ENCODE measurements around the gene GPX5.
"Not testable (repeated sequence)": the region's sequence is repeated elsewhere in the genome, so short reads cannot be mapped to it uniquely, and the experiment has no call there.

Gene GPX5

DNA sequence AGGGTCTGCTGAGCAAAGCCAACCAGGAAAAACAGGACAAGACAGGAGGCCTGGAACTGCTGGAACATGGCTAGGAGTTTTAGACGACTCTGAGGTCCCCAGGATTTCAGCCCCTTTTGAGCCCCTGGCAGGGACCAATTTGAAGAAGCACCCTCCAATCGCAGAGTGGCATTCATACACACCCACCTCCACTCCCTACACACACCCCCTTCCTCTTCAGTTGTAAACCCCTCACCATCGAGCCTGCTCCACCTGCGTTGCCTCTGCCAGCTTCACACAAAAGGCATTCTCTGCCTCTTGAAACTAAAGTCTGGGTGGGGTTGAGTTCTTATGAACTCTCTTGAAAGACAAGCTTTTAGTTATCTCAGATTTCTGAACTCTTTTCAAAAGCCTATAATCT is 10.0 kb upstream of the GPX5 start, which contains the start of gene GPX6:
Gene GPX6, minus strand, starts transcription at position 118 of the 400 bp plus-strand sequence. Its CDS starts 50 bp downstream, at position 68.
- no peak for DNase-seq

GRCh38 chr6:28517964-28518363 is 7.7 kb upstream of the GPX5 start:
- no peak for DNase-seq

DNA sequence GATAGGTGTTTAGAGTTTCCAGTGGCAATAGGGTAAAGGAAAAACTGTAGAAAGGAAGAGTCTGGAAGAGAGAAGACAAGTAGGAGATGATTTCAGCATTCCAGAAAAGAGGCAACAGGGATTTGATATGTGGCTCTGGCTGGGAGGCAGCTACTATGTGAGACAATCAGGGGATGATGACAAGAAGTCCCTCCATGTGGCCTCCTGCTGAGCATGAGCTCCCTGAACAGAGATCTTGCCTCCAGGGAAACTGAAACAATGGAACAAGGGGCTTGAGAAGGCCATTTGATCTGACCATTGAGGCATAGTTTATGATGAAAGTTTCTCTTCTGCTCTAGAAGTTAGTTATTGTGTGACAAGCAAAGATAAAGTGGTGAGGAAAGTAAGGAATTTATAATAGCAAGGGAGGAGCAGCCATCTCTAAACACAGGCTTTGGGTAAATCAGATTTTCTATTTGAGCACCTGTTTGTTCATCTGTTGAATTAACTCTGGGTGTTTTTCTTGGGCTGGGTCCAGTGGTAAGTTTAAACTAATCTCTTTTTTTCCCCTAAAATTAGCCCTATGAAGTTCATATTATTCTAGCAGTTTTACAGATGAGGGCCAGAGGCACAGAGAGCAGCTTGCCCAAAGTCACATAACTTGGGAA is 3.0 kb upstream of the GPX5 start:
- DNase-seq = no peak

DNA sequence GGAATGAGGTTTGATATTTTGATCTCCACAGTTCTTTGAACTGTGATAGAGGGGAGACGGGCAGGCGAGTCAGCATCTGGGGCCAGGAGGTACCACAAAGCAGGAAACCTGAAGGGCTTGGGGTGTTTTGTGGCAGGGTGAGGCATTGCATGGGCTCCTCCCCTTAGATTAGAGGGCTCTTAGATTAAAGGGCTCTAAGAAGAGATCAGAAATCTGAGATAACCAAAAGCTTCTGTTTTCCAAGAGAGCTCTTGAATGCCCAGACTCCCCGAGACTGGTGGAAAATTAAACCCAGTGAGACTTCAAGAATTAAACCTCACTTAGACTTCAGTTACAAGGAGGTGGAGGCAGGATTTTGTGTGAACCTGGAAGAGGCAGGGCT is 2.4 kb upstream of the GPX5 start:
- no peak for DNase-seq

- no peak for DNase-seq
Measured at GRCh38 chr6:28530777-28531176, 5.1 kb downstream of the GPX5 start.

- DNase-seq = no peak
Measured at GRCh38 chr6:28531479-28532128, 5.9 kb downstream of the GPX5 start.

DNA sequence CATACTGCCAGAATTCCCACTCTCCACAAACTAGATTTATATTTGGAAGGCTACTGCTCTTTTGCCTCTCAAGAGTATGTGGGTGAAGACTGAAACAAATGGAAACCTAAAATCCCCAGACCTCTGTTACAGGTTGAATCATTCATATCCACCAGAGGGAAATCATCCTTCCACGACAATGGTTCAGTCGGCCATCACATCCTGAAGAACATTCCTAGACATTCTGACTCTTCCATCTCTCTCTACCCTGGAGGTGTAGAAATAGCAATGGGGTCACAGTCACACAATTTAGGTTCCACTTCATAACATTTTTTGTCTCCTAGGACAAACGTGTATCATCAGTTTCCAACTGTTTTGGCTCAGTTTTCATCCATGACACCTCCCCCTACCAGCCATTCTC is 8.6 kb downstream of the GPX5 start:
- no peak for DNase-seq

DNA sequence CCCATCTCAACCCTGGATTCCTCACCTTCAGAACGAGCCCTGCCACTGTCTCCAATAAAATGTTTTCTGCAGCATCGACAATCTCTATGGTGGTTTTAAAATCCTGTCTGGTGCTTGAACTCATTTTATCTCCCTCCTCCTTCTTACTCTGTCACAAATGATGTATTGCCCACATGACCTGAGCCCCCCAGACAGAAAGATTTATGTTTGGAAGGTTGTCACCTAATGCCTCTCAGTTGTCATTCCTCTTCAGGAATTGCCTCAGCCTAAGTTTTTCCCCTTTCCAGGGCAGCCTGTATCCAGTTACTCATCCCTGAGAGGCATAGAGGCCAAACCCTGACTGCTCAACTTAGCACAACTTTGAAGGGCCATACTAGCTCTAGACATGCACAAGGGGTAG is 9.2 kb downstream of the GPX5 start:
- no peak for DNase-seq

GRCh38 chr6:28537065-28537464 is 11.4 kb downstream of the GPX5 start:
- DNase-seq = no peak

- peak; percentile 31 to 34 for DNase-seq
Measured at GRCh38 chr6:28537509-28538140, 11.9 kb downstream of the GPX5 start.

DNA sequence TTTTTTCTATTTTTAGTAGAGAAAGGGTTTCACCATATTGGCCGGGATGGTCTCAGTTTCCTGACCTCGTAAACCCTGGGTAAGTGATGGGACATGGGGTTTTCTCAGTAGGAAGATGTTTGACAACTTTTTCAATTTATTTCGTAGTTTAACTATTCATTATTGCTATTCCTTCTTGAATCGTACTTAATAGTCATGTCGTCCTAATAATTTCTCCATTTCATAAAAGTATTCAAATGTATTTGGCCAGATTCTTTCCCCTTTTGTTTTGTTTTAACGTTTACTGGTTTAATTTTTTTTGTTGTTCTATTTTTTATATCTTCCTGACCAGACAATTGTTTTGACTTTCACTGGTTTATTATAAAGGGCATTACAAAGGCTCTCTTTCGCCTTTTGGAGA is 16.3 kb downstream of the GPX5 start:
- no peak for DNase-seq

- DNase-seq = peak; percentile 55 to 62
Measured at GRCh38 chr6:28542440-28543296, 17.0 kb downstream of the GPX5 start.

GRCh38 chr6:28543651-28544610 is 18.2 kb downstream of the GPX5 start:
- peak in 1 of 2 experiments; percentile 35 for DNase-seq

- DNase-seq = no peak
Measured at GRCh38 chr6:28545955-28546354, 20.3 kb downstream of the GPX5 start.

DNA sequence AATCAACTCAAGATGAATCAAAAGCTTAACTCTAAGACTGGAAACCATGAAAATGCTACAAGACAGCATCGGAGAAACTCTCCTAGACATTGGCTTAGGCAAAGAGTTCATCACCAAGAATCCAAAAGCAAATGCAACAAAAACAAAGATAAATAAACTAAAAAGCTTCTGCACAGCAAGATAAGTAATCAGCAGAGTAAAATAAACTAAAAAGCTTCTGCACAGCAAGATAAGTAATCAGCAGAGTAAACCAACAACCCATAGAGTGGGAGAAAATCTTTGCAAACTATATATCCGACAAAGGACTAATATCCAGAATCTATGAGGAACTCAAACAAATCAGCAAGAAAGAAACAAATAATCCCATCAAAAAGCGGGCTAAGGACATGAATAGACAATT is 21.3 kb downstream of the GPX5 start:
- DNase-seq = not testable (repeated sequence)

DNA sequence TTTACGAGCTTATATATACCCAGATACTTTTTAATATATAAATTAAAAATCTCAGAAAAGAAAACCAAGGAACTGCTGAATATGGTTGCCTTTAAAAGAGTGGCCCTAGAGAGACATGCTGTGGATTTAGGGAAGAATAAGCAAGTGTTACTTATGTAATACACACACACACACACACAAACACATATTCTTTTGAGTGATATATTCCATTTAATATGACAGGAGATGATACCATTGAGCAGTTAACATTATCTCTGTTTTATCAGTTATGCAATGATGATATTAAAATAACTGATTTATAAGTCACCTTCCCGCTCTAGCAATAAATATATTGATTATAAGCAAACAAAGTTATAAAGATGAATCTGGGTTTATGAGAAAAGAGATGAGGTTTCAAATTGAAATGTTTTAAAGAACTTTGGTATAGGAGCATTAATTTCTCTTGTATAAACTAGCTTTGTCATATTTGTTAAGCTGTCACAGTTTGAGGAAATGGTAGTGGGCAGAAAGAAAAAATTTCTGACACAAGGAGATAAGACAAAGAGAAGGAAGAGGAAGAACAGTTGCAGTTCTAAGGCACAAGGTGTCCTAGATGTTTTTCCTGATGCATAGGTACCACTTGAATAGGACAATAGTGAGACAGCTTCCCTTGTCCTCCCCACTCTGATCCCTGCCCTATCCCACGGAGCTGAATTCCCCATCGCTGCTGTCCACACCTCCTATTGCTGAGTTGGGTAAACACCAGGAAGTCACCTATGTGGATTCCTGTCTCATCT is 26.4 kb downstream of the GPX5 start:
- no peak for DNase-seq

- no peak for DNase-seq
Measured at GRCh38 chr6:28553384-28553985, 27.8 kb downstream of the GPX5 start.

DNA sequence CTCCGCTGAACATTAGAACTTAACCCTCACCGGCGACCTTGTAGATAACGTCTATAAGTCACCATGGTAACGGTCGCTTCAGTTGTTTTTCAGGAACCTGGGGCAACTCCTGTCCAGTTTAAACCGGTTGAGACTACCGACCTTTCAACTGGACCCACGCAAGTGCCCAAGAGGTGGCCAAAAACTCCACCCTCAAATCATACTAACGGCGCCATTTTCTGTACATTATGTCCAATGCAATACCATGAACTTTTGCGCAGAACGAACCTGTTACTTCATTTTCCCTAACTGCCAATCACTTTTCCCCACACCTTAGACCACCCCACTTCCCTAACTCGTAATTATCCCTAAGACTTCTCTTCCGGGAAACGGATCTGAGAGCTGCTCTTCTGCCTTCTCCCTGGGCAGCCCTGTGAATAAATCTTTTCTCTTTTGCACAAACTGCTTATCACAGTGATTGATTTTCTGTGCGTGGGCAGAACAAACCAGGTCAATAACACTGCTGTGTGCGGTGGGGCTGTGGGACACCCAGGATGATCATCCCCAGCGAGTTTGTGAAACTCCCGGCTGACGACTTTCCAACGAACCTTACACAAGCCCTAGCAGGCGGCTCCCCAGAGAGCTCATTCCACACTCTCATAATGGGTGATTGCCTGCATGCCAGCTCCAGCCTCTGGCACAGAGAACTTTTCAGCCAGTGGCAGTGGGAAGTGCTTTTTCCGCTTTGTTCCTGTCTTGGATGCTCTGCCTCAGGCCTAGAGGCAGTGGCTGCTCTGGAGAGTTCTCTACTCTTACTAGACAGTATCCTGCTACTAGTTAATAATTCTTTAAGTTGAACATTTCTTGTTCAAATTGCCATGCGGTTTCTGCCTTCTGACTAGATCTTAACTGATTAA is 28.6 kb downstream of the GPX5 start:
- no peak for DNase-seq

DNA sequence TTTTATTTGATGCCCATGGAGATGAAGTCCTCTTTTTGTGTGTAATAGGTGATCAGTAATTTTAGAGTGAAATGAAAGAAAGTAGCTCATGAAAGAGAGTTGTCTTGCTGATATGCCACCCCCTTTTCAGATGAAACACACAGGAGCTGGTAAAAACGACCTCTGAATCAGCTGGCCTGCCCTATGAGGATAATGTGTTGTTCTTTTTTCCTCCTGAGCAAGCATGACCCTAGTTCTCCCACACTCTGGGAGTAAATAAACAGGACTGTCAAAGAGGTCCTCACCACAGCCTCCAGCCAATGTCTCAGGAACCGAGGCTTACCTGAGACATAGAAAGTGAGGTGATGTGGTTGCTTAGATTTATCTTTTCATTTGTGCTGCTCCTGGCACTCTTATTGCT is 29.5 kb downstream of the GPX5 start:
- DNase-seq = no peak

GRCh38 chr6:28558629-28559028 is 32.9 kb downstream of the GPX5 start:
- no peak for DNase-seq
